UCSD-AML1 (cell line): Measurements from ENCODE around the gene ATXN7L1.
A peak's percentile ranks its signal among the peaks of the same experiment; 100 is the strongest.

ENCODE experiments used
- DNase-seq: peaks from one replicate; lab custom pipeline; 2025; ENCODE audit not compliant: unreplicated experiment; lab: John Stamatoyannopoulos, UW

ATXN7L1 gene

GRCh38 chr7:105594034-105594433, 282.4 kb downstream of the ATXN7L1 start:
- no peak for DNase-seq

GRCh38 chr7:105591522-105591921, 284.9 kb downstream of the ATXN7L1 start:
- no peak for DNase-seq

DNA sequence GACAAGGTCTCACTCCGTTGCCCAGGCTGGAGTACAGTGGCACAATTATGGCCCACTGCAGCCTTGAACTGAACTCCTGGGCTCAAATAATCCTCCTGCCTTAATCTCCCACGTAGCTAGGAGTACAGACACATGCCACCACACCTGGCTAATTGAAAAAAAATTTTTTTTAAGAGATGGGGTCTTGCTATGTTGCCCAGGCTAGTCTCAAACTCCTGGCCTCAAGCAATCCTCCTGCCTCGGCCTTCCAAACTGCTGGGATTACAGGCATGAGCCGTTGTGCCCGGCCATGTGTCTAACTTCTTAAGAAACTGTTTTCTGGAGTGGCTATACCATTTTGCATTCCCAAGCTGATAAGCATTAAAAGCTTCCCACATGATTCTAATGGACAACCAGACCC, 285.6 kb downstream of the ATXN7L1 start:
- DNase-seq, result no peak

GRCh38 chr7:105589356-105590077, 286.9 kb downstream of the ATXN7L1 start:
- peak; percentile 21 for DNase-seq

- no peak for DNase-seq
Measured at GRCh38 chr7:105587909-105588635, 288.3 kb downstream of the ATXN7L1 start.

- DNase-seq, result no peak
Measured at GRCh38 chr7:105585850-105586500, 290.4 kb downstream of the ATXN7L1 start.

DNA sequence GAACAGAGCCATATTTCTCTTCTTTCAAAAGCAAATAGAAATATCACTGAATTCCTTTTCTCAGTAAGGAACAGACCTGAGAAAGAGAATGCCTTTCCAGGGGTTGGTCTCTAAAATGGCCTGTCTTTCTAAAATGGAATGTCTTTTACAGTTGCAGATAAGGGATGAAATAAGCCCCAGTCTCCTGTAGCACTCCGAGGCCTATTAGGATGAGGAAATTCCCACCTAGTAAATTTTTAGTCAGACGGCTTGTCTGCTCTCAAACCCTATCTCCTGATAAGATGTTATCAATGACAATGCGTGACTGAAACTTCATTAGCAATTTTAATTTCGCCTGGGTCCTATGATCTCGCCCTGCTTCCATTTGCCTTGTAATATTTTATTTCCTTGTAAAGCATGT, 292.2 kb downstream of the ATXN7L1 start:
- DNase-seq, result no peak

DNA sequence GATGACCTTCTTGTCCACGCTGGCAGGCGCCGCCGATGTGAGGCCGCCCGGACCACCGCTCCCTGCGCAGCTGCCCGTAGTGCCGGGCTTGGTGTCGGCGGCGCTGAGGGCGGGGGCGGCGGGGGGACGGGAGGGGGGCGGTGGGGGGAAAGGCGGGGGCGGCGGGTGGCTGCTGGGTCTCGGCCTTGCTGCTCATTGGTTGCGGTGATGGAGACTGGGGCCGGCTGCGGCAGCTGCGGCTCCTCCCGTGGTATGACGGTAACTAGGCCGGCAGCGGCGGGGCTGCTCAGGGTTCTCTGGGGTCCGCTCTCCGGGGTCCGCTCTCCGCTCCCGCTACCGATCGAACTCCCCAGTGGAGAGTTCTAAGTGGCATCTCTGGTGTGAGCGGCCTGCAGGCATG, 293.3 kb downstream of the ATXN7L1 start:
- no peak for DNase-seq

- DNase-seq, result no peak
Measured at GRCh38 chr7:105581066-105581811, 295.2 kb downstream of the ATXN7L1 start, which contains the start of gene EFCAB10. EFCAB10 (minus strand) TSS chr7:105581493; CDS start chr7:105581463, 30 bp downstream.

GRCh38 chr7:105580022-105580740, 296.2 kb downstream of the ATXN7L1 start:
- DNase-seq, result no peak

DNA sequence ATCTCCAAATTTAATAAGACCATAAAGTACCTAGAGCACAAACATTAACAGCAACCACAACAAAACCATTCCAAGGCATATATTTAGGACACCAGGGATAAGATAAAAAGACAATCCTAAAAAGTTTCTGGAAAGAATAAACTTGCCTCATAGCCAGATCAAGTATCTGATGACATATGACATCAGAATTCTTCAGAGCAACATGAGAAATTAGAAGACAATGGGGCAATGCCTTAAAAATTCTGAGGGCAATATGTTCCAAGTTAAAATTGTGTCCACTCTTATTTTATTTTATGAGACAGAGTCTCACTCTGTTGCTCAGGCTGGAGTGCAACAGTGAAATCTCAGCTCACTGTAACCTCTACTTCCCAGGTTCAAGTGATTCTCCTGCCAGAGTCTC, 297.9 kb downstream of the ATXN7L1 start:
- no peak for DNase-seq

- no peak for DNase-seq
Measured at GRCh38 chr7:105577251-105577650, 299.1 kb downstream of the ATXN7L1 start.

GRCh38 chr7:105571891-105572290, 304.5 kb downstream of the ATXN7L1 start:
- no peak for DNase-seq

- DNase-seq, result no peak
Measured at GRCh38 chr7:105567821-105568220, 308.6 kb downstream of the ATXN7L1 start.

- no peak for DNase-seq
Measured at GRCh38 chr7:105567024-105567423, 309.4 kb downstream of the ATXN7L1 start.

DNA sequence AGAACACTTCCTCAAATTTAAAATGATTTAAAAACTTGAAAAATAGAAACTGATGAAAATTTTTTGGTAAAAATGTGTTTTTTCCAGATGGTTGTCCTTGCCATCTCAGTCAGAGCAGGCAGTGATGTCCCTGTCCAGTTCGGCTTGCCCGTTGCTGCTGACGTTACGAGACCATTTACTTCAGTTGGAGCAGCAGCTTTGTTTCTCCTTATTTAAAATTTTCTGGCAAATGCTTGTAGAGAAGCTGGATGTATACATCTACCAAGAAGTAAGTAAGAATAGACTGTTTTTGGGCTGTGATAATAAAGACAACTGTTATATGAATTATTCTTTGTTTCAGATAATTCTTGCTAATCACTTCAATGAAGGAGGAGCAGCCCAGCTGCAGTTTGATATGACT, 311.2 kb downstream of the ATXN7L1 start:
- no peak for DNase-seq

GRCh38 chr7:105559926-105560325, 316.5 kb downstream of the ATXN7L1 start:
- DNase-seq, result no peak
